CD4-positive, alpha-beta T cell treated with Interleukin-4 for 4 hours (primary cell): Measurements from ENCODE around the gene AGXT.

ENCODE experiments used
- DNase-seq: peaks from one replicate; pipeline ENCODE4 v3.0.0-alpha.2; 2020

Gene AGXT

DNA sequence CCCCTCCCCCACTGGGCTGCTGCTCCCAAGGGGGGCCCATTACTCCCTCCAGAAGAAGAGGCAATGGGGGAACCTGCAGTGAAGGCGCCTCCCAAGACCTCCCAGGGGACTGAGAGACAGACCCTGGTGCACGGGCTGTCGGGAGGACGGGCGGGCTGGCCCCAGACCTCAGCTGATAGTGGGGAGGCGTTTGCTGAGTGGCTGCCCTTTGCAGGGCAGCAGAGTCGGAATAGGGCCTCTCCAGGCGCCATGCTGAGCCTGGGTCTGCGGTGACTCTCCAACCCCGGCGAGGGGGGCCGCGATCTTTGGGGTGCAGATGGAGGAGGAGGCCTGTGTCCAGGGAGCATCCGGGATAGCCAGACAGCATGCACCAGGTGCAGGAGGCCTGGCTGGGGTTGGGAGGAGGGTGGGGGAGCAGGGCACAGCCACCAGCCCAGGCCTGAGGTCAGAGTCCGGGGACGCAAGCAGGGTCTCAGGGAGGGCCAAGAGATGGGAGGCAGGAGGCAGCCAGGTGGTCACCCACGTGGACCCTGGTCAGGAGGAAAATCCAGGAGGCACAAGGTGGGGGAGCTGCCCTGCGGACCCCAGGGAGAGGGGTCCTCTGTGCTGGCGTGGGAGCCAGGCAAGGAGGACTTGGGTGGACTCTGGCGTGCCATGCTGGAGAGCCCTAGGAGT lies 48.5 kb downstream of the AGXT start:
- DNase-seq: no peak

GRCh38 chr2:240917684-240918257 lies 49.1 kb downstream of the AGXT start:
- no peak for DNase-seq

GRCh38 chr2:240918258-240919091 lies 49.9 kb downstream of the AGXT start:
- no peak for DNase-seq

DNA sequence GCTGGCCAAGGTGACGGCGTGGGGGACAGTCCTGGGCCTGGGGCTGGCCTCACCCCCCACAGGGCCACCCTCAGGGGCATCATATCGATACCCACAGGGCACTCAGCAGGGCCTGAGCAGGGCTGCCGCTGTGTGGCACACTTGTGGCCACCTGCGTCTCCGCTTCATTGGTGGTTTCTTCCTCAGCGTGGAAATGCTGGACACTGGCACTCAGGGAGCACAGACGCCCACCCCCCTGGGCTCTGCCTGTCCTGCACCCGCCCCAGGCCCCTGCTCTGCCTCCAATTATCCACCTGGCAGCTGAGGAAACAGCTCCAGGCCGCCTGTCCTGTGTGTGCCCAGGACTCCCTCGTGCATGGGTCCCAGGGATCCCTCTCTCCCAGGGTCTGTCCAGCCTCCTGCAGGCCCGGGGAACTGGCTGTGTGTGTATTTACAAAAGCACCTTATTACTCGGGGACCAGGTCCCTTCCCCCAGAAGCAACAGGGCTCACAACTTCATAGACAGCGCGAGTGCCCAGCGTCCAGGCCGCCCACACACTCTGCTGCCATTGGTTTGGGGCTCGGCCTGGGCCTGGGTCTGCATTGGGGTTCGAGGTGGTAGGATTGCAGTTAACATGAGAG lies 50.6 kb downstream of the AGXT start:
- DNase-seq: no peak

- no peak for DNase-seq
Observed at GRCh38 chr2:240919786-240920782, 51.5 kb downstream of the AGXT start.

GRCh38 chr2:240920783-240921231 lies 52.2 kb downstream of the AGXT start:
- DNase-seq: no peak

GRCh38 chr2:240921311-240921994 lies 52.8 kb downstream of the AGXT start:
- DNase-seq: no peak

DNA sequence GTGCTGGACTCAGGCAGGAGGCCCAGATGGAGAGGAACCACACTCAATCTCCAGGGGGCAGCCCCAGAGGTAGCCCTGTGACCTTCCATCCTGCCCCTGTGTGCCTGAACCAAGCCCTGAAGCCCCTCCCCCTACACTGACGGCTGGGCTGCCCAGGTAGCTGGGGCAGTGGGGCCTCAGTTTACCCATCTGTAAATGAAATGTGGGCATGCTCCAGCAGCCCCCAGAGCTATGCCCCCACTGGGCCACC lies 53.3 kb downstream of the AGXT start:
- DNase-seq: no peak

DNA sequence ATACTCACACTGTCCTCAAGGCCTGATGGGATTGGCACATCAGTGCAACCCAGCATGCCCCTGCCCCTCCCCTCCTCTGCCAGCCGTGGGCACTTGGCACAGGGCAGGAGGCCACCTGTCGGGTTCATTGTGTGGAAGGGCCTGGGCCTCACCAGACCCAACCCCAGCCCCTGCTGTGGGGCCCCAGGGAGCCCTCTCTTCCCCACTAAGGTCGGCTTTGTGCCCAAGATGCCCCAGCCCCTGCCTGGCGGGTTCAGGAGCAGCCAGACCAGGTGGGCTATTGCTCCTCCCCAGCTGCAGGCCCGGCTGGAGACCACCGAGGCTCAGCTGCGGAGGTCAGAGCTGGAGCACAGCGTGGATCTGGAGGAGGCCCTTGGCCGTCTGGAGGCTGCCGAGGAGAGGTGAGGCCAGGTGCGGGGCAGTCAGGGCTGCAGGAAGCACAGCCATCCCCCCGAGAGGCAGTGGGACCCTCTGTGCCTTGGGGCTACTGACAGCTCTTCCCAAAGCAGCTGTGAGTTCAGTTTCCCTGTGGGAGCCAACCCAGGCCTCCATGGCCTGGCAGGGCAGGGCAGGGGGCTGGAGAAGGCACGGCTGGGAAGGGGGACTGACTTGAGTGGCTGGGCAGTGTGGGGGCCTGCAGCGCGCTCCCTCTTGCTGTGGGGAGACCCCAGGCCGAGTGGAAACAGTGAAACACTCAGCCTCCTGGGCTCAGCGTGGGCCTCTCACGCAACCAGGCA lies 53.8 kb downstream of the AGXT start:
- no peak for DNase-seq

DNA sequence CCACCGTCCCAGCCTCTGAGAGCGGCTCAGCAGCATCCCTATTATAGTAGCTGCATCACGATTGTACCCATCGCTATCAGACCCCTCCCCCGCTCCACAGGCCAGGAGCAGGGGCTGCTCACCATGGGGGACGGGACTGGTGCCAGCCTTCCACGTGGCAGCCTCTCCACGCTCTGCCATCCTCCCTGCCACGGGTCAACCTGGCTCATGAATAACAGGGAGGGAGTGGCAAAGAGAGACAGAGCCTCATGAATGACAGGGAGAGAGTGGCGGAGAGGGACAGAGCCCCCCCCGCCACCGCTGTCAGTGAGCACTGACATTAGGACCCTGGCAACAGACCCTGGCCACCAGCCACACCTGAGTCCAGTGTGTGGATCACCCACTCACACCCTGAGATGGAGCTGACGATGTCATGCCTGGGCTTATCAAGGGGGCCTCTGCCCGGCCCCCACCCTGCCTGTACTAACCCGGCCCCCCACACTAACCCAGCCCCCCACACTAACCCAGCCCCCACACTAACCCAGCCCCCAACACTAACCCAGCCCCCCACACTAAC lies 54.4 kb downstream of the AGXT start:
- DNase-seq: no peak

- no peak for DNase-seq
Observed at GRCh38 chr2:240925191-240925567, 56.6 kb downstream of the AGXT start.

DNA sequence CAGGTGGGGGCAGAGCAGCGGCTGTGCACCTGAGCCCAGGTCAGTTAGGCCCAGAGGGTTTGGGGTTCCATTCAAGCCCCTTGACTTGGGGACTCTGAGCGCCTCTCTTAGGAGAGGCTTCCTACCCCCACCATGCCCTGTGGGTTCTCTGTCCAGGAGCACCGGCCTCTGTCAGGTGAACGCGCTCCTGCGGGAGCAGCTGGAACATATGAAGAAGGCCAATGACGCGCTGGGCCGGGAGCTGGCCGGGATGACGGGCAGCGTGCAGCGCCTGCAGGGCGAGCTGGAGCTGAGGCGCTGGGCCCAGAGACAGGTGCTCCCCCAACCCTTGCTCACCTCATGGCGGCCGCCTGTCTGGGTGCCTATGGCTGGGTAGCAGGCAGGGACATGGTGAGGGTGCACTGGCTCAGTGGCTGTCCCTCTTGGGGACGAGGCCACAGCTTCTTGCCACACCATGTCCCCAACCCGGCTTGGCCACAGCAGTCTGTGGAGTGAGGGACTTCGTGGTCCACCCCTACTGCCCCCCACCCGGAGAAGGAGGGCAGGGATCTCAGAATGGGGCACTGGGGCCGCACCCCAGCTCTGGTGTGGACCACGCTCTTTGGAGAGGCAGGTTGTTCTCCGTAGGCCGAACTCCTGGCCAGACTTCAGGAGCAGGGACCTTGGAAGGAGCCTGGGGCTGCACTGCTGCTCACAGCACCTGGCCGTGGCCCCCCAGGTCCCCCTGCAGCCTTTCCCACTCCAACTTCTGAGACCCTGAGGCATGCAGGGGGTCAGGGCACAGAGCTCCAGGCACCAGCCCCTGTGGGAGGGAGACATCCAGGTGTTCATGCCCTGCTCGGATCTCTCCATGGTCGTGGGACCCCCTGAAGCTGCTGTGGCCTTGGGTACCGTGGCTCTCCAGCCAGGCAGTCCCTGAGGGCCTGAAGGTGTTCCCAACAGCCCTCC lies 57.2 kb downstream of the AGXT start:
- no peak for DNase-seq

DNA sequence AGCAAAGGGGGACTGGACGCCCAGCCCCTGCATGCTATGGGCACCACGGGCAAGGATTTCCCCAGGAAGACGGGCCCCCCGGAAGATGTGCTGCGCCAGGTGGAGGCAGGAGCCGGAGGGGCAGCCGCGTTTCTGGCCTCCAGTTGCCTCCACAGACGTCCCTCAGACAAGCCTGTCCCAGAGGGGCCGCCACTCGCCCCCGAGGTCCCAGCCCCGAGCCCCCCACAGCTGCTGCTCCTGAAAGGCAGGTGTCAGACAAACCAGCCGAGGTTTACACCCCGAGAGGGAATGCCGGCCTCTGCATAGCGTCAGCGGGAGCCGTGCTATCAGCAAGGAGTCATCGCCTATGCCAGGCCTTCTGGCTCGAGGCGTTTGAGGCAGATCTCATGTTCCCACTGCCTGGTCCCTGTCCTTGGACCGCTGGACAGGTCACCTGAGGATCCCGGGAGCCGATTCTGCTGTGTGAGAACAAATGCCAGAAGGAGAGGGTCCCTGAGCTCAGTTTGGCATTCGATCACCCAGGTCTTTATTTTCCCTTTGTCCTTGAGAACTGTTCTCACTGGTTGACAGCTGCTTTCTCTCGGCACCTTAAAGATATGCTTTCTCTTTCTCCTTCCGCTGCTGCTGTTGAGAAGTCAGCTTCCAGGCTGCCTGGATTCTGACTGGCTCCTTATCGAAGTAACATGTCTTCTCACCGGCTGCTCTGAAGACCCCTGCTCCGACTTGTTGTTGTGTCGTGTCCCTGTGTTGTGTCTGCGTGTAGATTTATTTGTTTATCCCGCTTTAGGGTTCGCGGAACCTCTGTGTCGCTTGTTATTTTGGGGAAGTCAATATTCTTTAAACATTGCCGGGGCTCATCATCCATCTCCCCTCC lies 58.1 kb downstream of the AGXT start:
- no peak for DNase-seq

- DNase-seq: no peak
Observed at GRCh38 chr2:240927390-240927781, 58.8 kb downstream of the AGXT start.

- DNase-seq: no peak
Observed at GRCh38 chr2:240928476-240929363, 60.1 kb downstream of the AGXT start.

DNA sequence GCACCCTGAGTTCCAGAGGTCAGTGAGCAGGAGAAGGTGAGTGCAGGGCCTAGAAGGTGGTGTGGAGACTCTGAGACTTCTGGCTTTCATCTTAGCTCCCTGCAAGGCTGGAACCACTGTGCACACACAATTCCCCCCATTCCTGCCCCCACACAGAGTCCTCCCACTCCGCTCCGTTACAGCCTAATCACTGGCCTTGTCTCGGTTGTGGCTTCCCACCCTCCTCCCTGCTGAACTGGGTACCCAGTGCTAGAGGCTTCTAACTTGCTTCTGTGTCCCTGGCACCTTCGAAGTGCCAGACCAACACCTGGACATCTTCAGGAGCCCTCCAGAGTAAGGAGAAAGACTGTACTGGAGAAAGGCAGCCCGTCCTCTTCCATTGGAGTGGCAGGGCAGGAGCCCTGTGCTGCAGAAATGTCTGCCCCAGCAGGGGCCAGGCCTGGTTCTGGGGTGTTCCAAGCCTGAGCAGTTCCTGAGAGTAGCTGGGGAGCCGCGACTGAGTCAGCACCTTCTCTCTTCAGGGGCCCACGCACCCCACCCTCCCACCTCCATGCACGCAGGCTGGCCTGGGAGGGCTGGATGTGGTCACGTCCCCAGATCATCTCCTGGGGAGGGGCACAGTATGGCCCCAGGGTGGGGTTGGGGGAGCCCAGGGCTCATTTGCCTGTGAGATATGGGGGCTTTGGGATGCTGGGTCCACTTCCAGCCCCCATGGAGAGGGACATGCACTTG lies 60.9 kb downstream of the AGXT start:
- no peak for DNase-seq
